H9 (cell line): ENCODE results near the gene UBE3B. TPM values are rescaled to one million over a fixed set of nuclear protein-coding genes. Genes with fewer than 3 reads are reported as not detected.

ENCODE experiments used
- DNase-seq: peaks from one replicate; pipeline ENCODE4 v3.0.0-alpha.2; 2017
- H2AFZ ChIP-seq: one replicate; pipeline ENCODE4 v1.6.1; 2013; ENCODE audit warnings: mild to moderate bottlenecking, low read length, control low read depth, moderate library complexity
- H2AK5ac ChIP-seq: 2 replicates; pipeline ENCODE4 v1.6.1; 2013; ENCODE audit warnings: low read length, control low read depth, mixed read lengths; ENCODE audit not compliant: insufficient read length
- H2BK120ac ChIP-seq: one replicate; pipeline ENCODE4 v1.6.1; 2013; ENCODE audit warnings: low read depth, mild to moderate bottlenecking, low read length, control low read depth, inconsistent platforms; ENCODE audit not compliant: poor library complexity, severe bottlenecking
- H2BK12ac ChIP-seq: 2 replicates; pipeline ENCODE4 v1.6.1; 2013; ENCODE audit warnings: low read length, control low read depth, mixed read lengths, low read depth; ENCODE audit not compliant: insufficient read length
- H2BK15ac ChIP-seq: 2 replicates; pipeline ENCODE4 v1.6.1; 2013; ENCODE audit warnings: low read depth, low read length, control low read depth
- H2BK20ac ChIP-seq: one replicate; pipeline ENCODE4 v1.6.1; 2013; ENCODE audit warnings: low read depth, mild to moderate bottlenecking, low read length, control low read depth, inconsistent platforms; ENCODE audit not compliant: poor library complexity, severe bottlenecking
- H2BK5ac ChIP-seq: 2 replicates; pipeline ENCODE4 v1.6.1; 2013; ENCODE audit warnings: low read length, control low read depth, mixed read lengths; ENCODE audit not compliant: insufficient read length
- H3K14ac ChIP-seq: 2 replicates; pipeline ENCODE4 v1.6.1; 2013; ENCODE audit warnings: low read length, control low read depth; ENCODE audit not compliant: insufficient read depth
- H3K18ac ChIP-seq: 2 replicates; pipeline ENCODE4 v1.6.1; 2013; ENCODE audit warnings: low read depth, mild to moderate bottlenecking, mixed read lengths, low read length, control low read depth; ENCODE audit not compliant: insufficient read length
- H3K23ac ChIP-seq: 2 replicates; pipeline ENCODE4 v1.6.1; 2013; ENCODE audit warnings: low read length, control low read depth, mixed read lengths, low read depth; ENCODE audit not compliant: insufficient read length
- H3K23me2 ChIP-seq: 2 replicates; pipeline ENCODE4 v1.6.1; 2013; ENCODE audit warnings: low read depth, mild to moderate bottlenecking, mixed read lengths, low read length, control low read depth; ENCODE audit not compliant: insufficient read length, poor library complexity, severe bottlenecking
- H3K27ac ChIP-seq: 2 replicates; pipeline ENCODE4 v1.5.1; 2013; ENCODE audit warnings: low read length, control low read depth, mixed read lengths, low read depth; ENCODE audit not compliant: insufficient read length
- H3K27me3 ChIP-seq: 2 replicates; pipeline ENCODE4 v1.6.1; 2013; ENCODE audit warnings: low read length, control low read depth, inconsistent platforms; ENCODE audit not compliant: insufficient read depth
- H3K4ac ChIP-seq: 2 replicates; pipeline ENCODE4 v1.6.1; 2013; ENCODE audit warnings: low read depth, mild to moderate bottlenecking, control low read depth, inconsistent platforms, low read length, moderate library complexity
- H3K4me1 ChIP-seq: 2 replicates; pipeline ENCODE4 v1.6.1; 2013; ENCODE audit warnings: low read length, control low read depth, inconsistent platforms; ENCODE audit not compliant: insufficient read depth
- H3K4me2 ChIP-seq: 2 replicates; pipeline ENCODE4 v1.6.1; 2013; ENCODE audit warnings: low read length, control low read depth, mixed read lengths; ENCODE audit not compliant: insufficient read length, insufficient read depth
- H3K56ac ChIP-seq: 2 replicates; pipeline ENCODE4 v1.6.1; 2013; ENCODE audit warnings: low read depth, mild to moderate bottlenecking, mixed read lengths, low read length, control low read depth; ENCODE audit not compliant: insufficient read length
- H3K79me1 ChIP-seq: 2 replicates; pipeline ENCODE4 v1.6.1; 2013; ENCODE audit warnings: low read depth, mild to moderate bottlenecking, moderate library complexity, low read length, control low read depth, inconsistent platforms; ENCODE audit not compliant: insufficient read depth, poor library complexity, severe bottlenecking
- H3K79me2 ChIP-seq: 2 replicates; pipeline ENCODE4 v1.6.1; 2013; ENCODE audit warnings: low read length, control low read depth, inconsistent platforms; ENCODE audit not compliant: insufficient read depth
- H3K9ac ChIP-seq: 2 replicates; pipeline ENCODE4 v1.6.1; 2013; ENCODE audit warnings: low read length, control low read depth, mixed read lengths; ENCODE audit not compliant: insufficient read length; ENCODE audit errors: extremely low read depth
- H3K9me3 ChIP-seq: one replicate; pipeline ENCODE4 v1.6.1; 2013; ENCODE audit warnings: low read depth, low read length, inconsistent platforms; ENCODE audit not compliant: control insufficient read depth
- H3T11ph ChIP-seq: one replicate; pipeline ENCODE4 v1.6.1; 2013; ENCODE audit warnings: mild to moderate bottlenecking, low read length, control low read depth, inconsistent platforms
- H4K20me1 ChIP-seq: one replicate; pipeline ENCODE4 v1.6.1; 2013; ENCODE audit not compliant: control insufficient read depth, insufficient read length, insufficient read depth
- H4K5ac ChIP-seq: 2 replicates; pipeline ENCODE4 v1.6.1; 2013; ENCODE audit warnings: low read depth, mild to moderate bottlenecking, mixed read lengths, low read length, control low read depth; ENCODE audit not compliant: insufficient read length
- H4K8ac ChIP-seq: replicated peaks from 2 replicates; pipeline ENCODE4 v1.6.1; 2013; ENCODE audit warnings: low read length, control low read depth, mixed read lengths, low read depth; ENCODE audit not compliant: insufficient read length
- H4K91ac ChIP-seq: 2 replicates; pipeline ENCODE4 v1.6.1; 2013; ENCODE audit warnings: low read depth, mild to moderate bottlenecking, moderate library complexity, mixed read lengths, low read length, control low read depth; ENCODE audit not compliant: insufficient read length
- H3K27ac Mint-ChIP-seq, 3 experiments: 2 replicates in 2 of 3; 3 replicates in 1 of 3; pipeline ENCODE4 v1.8.0; 2020 to 2021; ENCODE audit warnings: mixed read lengths in 3 of 3, mild to moderate bottlenecking in 1 of 3, moderate library complexity in 1 of 3
- H3K27me3 Mint-ChIP-seq: 2 replicates; pipeline ENCODE4 v1.8.0; 2021; ENCODE audit warnings: low read depth, mild to moderate bottlenecking, moderate library complexity, mixed read lengths
- H3K36me3 Mint-ChIP-seq, 3 experiments: 2 replicates in 2 of 3; 3 replicates in 1 of 3; pipeline ENCODE4 v1.8.0; 2020 to 2021; ENCODE audit warnings: low read depth in 3 of 3, mixed read lengths in 3 of 3; ENCODE audit not compliant: insufficient read depth in 1 of 3
- H3K4me1 Mint-ChIP-seq, 2 experiments: 2 replicates each; pipeline ENCODE4 v1.8.0; 2020; ENCODE audit warnings: mixed read lengths in 2 of 2
- H3K4me3 Mint-ChIP-seq, 2 experiments: 2 replicates in 1 of 2; 3 replicates in 1 of 2; pipeline ENCODE4 v1.8.0; 2020 to 2021; ENCODE audit warnings: mild to moderate bottlenecking in 2 of 2, mixed read lengths in 2 of 2, moderate library complexity in 1 of 2
- H3K9me3 Mint-ChIP-seq, 2 experiments: 2 replicates in 1 of 2; 3 replicates in 1 of 2; pipeline ENCODE4 v1.8.0; 2020; ENCODE audit warnings: mild to moderate bottlenecking in 2 of 2, mixed read lengths in 2 of 2, moderate library complexity in 1 of 2
- WGBS: extraction: QIAGEN DNeasy Blood & Tissue Kit; methylation state at CpG from one replicate; pipeline ENCODE4 v1.1.7; 2013; ENCODE audit warnings: missing lambda C conversion rate, low lambda C conversion rate, mixed read lengths; ENCODE audit not compliant: insufficient read length; ENCODE audit errors: extremely low coverage; 5-methylcytosine and 5-hydroxymethylcytosine counted together
- long read RNA-seq: library from polyadenylated mRNA; unstranded; transcript quantifications from one replicate; pipeline ENCODE4 v2.0.0, GENCODE V29; 2020
- total RNA-seq: library from RNA; stranded (reverse); gene quantifications from 2 replicates; pipeline ENCODE4 v1.2.1, GENCODE V29; 2021
- TF ChIP-seq, protein P1 (sequence below): fragments of 200-600 bp; sonication (generic); conservative IDR thresholded peaks from 3 replicates; pipeline ENCODE4 v1.8.0; 2021; ENCODE audit warnings: antibody characterized with exemption, mild to moderate bottlenecking

Gene UBE3B, protein sequence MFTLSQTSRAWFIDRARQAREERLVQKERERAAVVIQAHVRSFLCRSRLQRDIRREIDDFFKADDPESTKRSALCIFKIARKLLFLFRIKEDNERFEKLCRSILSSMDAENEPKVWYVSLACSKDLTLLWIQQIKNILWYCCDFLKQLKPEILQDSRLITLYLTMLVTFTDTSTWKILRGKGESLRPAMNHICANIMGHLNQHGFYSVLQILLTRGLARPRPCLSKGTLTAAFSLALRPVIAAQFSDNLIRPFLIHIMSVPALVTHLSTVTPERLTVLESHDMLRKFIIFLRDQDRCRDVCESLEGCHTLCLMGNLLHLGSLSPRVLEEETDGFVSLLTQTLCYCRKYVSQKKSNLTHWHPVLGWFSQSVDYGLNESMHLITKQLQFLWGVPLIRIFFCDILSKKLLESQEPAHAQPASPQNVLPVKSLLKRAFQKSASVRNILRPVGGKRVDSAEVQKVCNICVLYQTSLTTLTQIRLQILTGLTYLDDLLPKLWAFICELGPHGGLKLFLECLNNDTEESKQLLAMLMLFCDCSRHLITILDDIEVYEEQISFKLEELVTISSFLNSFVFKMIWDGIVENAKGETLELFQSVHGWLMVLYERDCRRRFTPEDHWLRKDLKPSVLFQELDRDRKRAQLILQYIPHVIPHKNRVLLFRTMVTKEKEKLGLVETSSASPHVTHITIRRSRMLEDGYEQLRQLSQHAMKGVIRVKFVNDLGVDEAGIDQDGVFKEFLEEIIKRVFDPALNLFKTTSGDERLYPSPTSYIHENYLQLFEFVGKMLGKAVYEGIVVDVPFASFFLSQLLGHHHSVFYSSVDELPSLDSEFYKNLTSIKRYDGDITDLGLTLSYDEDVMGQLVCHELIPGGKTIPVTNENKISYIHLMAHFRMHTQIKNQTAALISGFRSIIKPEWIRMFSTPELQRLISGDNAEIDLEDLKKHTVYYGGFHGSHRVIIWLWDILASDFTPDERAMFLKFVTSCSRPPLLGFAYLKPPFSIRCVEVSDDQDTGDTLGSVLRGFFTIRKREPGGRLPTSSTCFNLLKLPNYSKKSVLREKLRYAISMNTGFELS
- total RNA-seq = 23.6 and 24.2 TPM in 2 replicates
- long read RNA-seq, full-length matches to known transcripts = 24 of 52 reads
- long read RNA-seq, partial matches to known transcripts = 12 of 52 reads
- long read RNA-seq, other reads (novel, unspliced or antisense) = 16 of 52 reads

DNA sequence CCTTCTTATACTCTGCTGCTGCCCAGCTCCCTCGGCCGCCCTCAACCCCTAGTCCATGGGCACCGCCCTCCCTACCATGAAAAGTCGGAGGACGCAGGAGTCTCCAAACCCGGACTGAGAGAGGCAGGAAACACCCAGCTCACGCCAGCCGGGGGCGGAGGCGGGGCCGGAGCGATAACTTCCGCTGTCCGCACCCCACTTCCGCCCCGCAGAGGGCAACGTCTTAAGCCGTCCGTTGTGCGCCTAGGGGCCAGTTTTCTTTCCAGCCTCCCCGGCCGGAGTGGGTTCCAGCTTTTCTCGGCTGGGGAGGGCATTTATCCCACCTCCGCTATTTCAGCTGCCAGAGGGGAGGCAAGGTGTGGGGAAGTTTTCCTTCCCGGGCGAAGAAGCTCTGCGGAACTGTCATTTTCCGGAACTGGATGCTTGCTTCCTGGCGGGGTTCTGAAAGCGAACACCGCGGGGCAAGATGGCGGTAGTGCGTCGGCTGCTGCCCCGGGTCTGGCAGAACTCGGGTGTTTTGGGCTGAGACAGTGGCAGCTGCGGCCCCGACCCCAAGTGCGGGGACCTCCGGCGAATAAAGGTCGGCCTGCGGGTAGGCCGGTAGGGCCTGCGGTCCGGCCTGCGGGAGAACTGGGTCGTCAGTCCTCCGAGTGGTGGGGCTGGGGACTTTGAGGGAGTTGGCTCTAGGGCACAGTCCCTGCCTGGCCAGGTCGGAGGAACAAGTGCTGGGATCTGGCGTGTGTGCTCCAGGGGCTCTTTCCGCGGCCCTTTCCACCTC, at the start of gene UBE3B, which contains the start of gene KCTD10:
UBE3B (plus strand) TSS at position 450 of the 778 bp plus-strand sequence. CDS start 5,918 bp downstream, outside the sequence.
KCTD10 (minus strand) TSS at position 116 of the 778 bp plus-strand sequence; CDS start at position 78, 38 bp downstream.
- Histone ChIP-seq H3K27me3 (no peaks in the 10 kb centered on the region), H2BK120ac (no peak within 1 kb of the TSS), H3K4me1 (peaks cover 4% of the 10 kb centered on the region; the same call in 1 of the 2 replicates), H3K79me2 (peaks cover 36% of the 10 kb centered on the region; the same call in 1 of the 2 replicates), H3K18ac (peak within 1 kb of the TSS; percentile 98), H4K8ac (peak within 1 kb of the TSS; percentile 78), H2AK5ac (no peak within 1 kb of the TSS), H2BK20ac (no peak within 1 kb of the TSS), H3K79me1 (peaks cover 10% of the 10 kb centered on the region), H3K14ac (peak within 1 kb of the TSS; percentile 91), H3K27ac (peak within 1 kb of the TSS; percentile 21), H4K5ac (peak within 1 kb of the TSS; percentile 80), H2BK12ac (no peak within 1 kb of the TSS), H2BK5ac (peak within 1 kb of the TSS; percentile 88), H3K23me2 (peaks cover 21% of the 10 kb centered on the region), H2AFZ (peak within 1 kb of the TSS; percentile 96), H3K4me2 (peak within 1 kb of the TSS; percentile 91), H3K4ac (no peak within 1 kb of the TSS), H4K91ac (no peak within 1 kb of the TSS), H3T11ph (no peak within 1 kb of the TSS), H3K9ac (peak within 1 kb of the TSS; percentile 95), H3K56ac (peak within 1 kb of the TSS; percentile 16), H4K20me1 (no peaks in the 10 kb centered on the region), H2BK15ac (no peak within 1 kb of the TSS), H3K9me3 (no peaks in the 10 kb centered on the region), H3K23ac (no peak within 1 kb of the TSS)
- Mint-ChIP-seq H3K9me3 (no peaks in the 10 kb centered on the region), H3K27me3 (no peaks in the 10 kb centered on the region), H3K4me1 (peaks cover 23 to 29% of the 10 kb centered on the region in 2 experiments), H3K27ac (peak within 1 kb of the TSS; percentile 92 to 100 (median 100)), H3K36me3 (peaks cover 0 to 6% (median 0%) of the 10 kb centered on the region in 3 experiments; a peak in 2 of 7 replicates), H3K4me3 (peak within 1 kb of the TSS; percentile 97 to 98)
- TF ChIP-seq, protein P1, sequence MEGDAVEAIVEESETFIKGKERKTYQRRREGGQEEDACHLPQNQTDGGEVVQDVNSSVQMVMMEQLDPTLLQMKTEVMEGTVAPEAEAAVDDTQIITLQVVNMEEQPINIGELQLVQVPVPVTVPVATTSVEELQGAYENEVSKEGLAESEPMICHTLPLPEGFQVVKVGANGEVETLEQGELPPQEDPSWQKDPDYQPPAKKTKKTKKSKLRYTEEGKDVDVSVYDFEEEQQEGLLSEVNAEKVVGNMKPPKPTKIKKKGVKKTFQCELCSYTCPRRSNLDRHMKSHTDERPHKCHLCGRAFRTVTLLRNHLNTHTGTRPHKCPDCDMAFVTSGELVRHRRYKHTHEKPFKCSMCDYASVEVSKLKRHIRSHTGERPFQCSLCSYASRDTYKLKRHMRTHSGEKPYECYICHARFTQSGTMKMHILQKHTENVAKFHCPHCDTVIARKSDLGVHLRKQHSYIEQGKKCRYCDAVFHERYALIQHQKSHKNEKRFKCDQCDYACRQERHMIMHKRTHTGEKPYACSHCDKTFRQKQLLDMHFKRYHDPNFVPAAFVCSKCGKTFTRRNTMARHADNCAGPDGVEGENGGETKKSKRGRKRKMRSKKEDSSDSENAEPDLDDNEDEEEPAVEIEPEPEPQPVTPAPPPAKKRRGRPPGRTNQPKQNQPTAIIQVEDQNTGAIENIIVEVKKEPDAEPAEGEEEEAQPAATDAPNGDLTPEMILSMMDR = no peak
- peak; percentile 92 for DNase-seq
- WGBS = no CpG with 5 or more reads among the region's 54 CpGs
